Panc1 (cell line): Measurements from ENCODE around the gene FILIP1. TPM values are rescaled to one million over a fixed set of nuclear protein-coding genes. Genes with fewer than 3 reads are reported as not detected.

Experiments used
- ATAC-seq: fragments of 200-7000 bp; cut with Tn5 transposase; 2 replicates; pipeline ENCODE4 v1.9.1; 2020; ENCODE audit warnings: mild to moderate bottlenecking, moderate library complexity
- BruUV-seq: library from RNA; stranded (reverse); fragments of 400-500 nt; replicated peaks from 2 replicates; lab custom pipeline; 2021; lab: Mats Ljungman, UMichigan
- CTCF ChIA-PET: fragments of 300-600 bp; sonication (Branson Sonifier 250); formaldehyde crosslinking; loops from one replicate; lab custom pipeline; 2022; ENCODE audit warnings: antibody characterized with exemption; lab: Charles Lee
- POLR2A ChIA-PET: fragments of 300-600 bp; sonication (Branson Sonifier 250); formaldehyde crosslinking; loops from one replicate; lab custom pipeline; 2022; ENCODE audit warnings: antibody characterized with exemption; lab: Charles Lee
- DNase-seq: peaks from one replicate; pipeline ENCODE4 v3.0.0-alpha.2; 2010; ENCODE audit warnings: low read depth, low spot score
- H3K27ac ChIP-seq: 2 replicates; pipeline ENCODE4 v1.5.1; 2011; ENCODE audit warnings: mild to moderate bottlenecking, low read length, inconsistent platforms
- H3K27me3 ChIP-seq: fragments of 200-500 bp; sonication (Bioruptor generic); 2 replicates; pipeline ENCODE4 v1.6.0; 2014; ENCODE audit warnings: low read length, inconsistent platforms; ENCODE audit not compliant: control insufficient read depth, insufficient read depth
- H3K36me3 ChIP-seq: fragments of 200-500 bp; sonication (Bioruptor generic); 2 replicates; pipeline ENCODE4 v1.5.1; 2014; ENCODE audit warnings: inconsistent platforms, mild to moderate bottlenecking, low read length, moderate library complexity; ENCODE audit not compliant: control insufficient read depth, insufficient read depth
- H3K4me1 ChIP-seq: 2 replicates; pipeline ENCODE4 v1.5.1; 2011; ENCODE audit warnings: inconsistent platforms, mild to moderate bottlenecking, low read length, moderate library complexity; ENCODE audit not compliant: control insufficient read depth, insufficient read depth
- H3K4me3 ChIP-seq, 2 experiments: 2 replicates each; pipeline ENCODE4 v1.5.1; 2011 to 2012; ENCODE audit warnings: low read depth in 2 of 2, low read length in 2 of 2, mild to moderate bottlenecking in 2 of 2, inconsistent platforms in 1 of 2, moderate library complexity in 1 of 2
- H3K9me3 ChIP-seq: fragments of 200-500 bp; sonication (Bioruptor generic); 2 replicates; pipeline ENCODE4 v1.5.1; 2014; ENCODE audit warnings: low read depth, mild to moderate bottlenecking, inconsistent platforms, low read length, moderate library complexity; ENCODE audit not compliant: control insufficient read depth, insufficient read depth
- CTCF ChIP-seq: fragments of 450-650 bp; IDR thresholded peaks from 2 replicates; pipeline ENCODE4 v1.5.1; 2017; ENCODE audit warnings: mild to moderate bottlenecking
- POLR2AphosphoS5 ChIP-seq: IDR thresholded peaks from 2 replicates; pipeline ENCODE4 v1.6.1; 2012; ENCODE audit warnings: mild to moderate bottlenecking, low read depth, low read length, moderate library complexity
- REST ChIP-seq, 2 experiments: IDR thresholded peaks; 2 replicates each; pipeline ENCODE4 v1.6.1; 2011 to 2012; ENCODE audit warnings: low read depth in 2 of 2, control low read depth in 1 of 2, low read length in 1 of 2, mild to moderate bottlenecking in 1 of 2, moderate library complexity in 1 of 2; ENCODE audit not compliant: insufficient read depth in 1 of 2
- SIN3A ChIP-seq: IDR thresholded peaks from 2 replicates; pipeline ENCODE4 v1.6.1; 2012; ENCODE audit warnings: low read depth, mild to moderate bottlenecking, low read length, moderate library complexity, borderline replicate concordance; ENCODE audit not compliant: insufficient read depth
- TCF7L2 ChIP-seq: IDR thresholded peaks from 2 replicates; pipeline ENCODE4 v1.6.1; 2011; ENCODE audit warnings: mild to moderate bottlenecking, low read depth, low read length, inconsistent platforms
- in situ Hi-C: cut with HindIII; loops from 2 replicates; pipeline ENCODE4 v1.10.0; 2016; ENCODE audit warnings: low sequenced_read_pairs, low pct_unique_long_range_greater_than_20kb
- intact Hi-C: fragments of 100-400 bp; cut with micrococcal nuclease; formaldehyde crosslinking; loops from one replicate; pipeline ENCODE4 v1.10.0; 2022; ENCODE audit not compliant: unreplicated experiment
- total RNA-seq: library from RNA; stranded (reverse); gene quantifications from one replicate; pipeline ENCODE4 v1.2.1, GENCODE V29; 2021; ENCODE audit not compliant: unreplicated experiment

The FILIP1 gene
- total RNA-seq, 1 experiment from 2014 or later, result 0.26 TPM

GRCh38 chr6:75525682-75526081, 32.1 kb upstream of the FILIP1 start:
- DNase-seq, result no peak
- intact Hi-C loops, result loop anchor here (1.0 kb wide), 2 partner anchors 157 to 228 kb away; no protein-coding TSS in a partner anchor
- H3K27ac ChIP-seq, result peak overlapping the region; percentile 65
- TF ChIP-seq CTCF, result no peak
- TF ChIP-seq TCF7L2, result no peak
- no peak for TF ChIP-seq SIN3A
- TF ChIP-seq POLR2AphosphoS5, result no peak
- no peak for TF ChIP-seq REST (IDR thresholded peaks at IDR 0.05; ENCODE audit: insufficient read depth in 1 of 2, low read depth in 2 of 2, low read length in 1 of 2)
- H3K4me3 ChIP-seq, result no peak overlapping the region
- H3K36me3 ChIP-seq, result no peaks in the 10 kb centered on the region
- no peaks in the 10 kb centered on the region for H3K9me3 ChIP-seq
- H3K27me3 ChIP-seq, result no peaks in the 10 kb centered on the region
- no TSS peak for BruUV-seq
- no peak for ATAC-seq
- H3K4me1 ChIP-seq, result peaks cover 22% of the 10 kb centered on the region
- in situ Hi-C loops, result no loop called here
- POLR2A ChIA-PET, result no interaction called here
- CTCF ChIA-PET, result interaction anchor here (1.2 kb wide), 1 partner anchor 21 kb away, joined by 3 read pairs; no protein-coding TSS in a partner anchor

GRCh38 chr6:75524322-75524972, 30.8 kb upstream of the FILIP1 start:
- TF ChIP-seq CTCF, result no peak
- TF ChIP-seq REST (IDR thresholded peaks at IDR 0.05; ENCODE audit: insufficient read depth in 1 of 2, low read depth in 2 of 2, low read length in 1 of 2), result peak in 1 of 2 experiments; percentile 19; a peak in 1 of 4 replicates
- 0 out of 2 replicates have a peak, but pooled peaks have one; percentile 35 for TF ChIP-seq POLR2AphosphoS5
- peak; percentile 100 for TF ChIP-seq TCF7L2
- TF ChIP-seq SIN3A, result no peak
- H3K36me3 ChIP-seq, result no peaks in the 10 kb centered on the region
- in situ Hi-C loops (no loop called here), intact Hi-C loops (no loop called here)
- H3K27me3 ChIP-seq, result no peaks in the 10 kb centered on the region
- peak overlapping the region; percentile 10 to 12; a peak in 1 of 4 replicates for H3K4me3 ChIP-seq
- no peaks in the 10 kb centered on the region for H3K9me3 ChIP-seq
- ChIA-PET CTCF (interaction anchor here (1.0 to 1.2 kb wide), 2 partner anchors 22 to 227 kb away, joined by 3 to 5 read pairs; no protein-coding TSS in a partner anchor), POLR2A (no interaction called here)
- DNase-seq, result peak; percentile 48
- H3K4me1 ChIP-seq, result peaks cover 22% of the 10 kb centered on the region
- no TSS peak for BruUV-seq
- peak; percentile 96 for ATAC-seq
- peak overlapping the region; percentile 79 for H3K27ac ChIP-seq
